HEK293T (cell line): ENCODE results near the gene OR1K1.

Experiments
- CTCF ChIA-PET: fragments of 350-600 bp; formaldehyde crosslinking; extraction: SDS; loops from one replicate; lab custom pipeline; 2021; ENCODE audit warnings: antibody characterized with exemption, inconsistent platforms; lab: Yijun Ruan, JAX
- POLR2A ChIA-PET: fragments of 350-600 bp; formaldehyde crosslinking; extraction: SDS; loops from one replicate; lab custom pipeline; 2020; ENCODE audit warnings: antibody characterized with exemption, inconsistent platforms; lab: Yijun Ruan, JAX
- DNase-seq: peaks from one replicate; pipeline ENCODE4 v3.0.0; 2012; ENCODE audit warnings: mixed read lengths; ENCODE audit errors: extremely low spot score
- ARNT ChIP-seq: fragments of 450-650 bp; IDR thresholded peaks from 2 replicates; pipeline ENCODE4 v1.6.1; 2017; ENCODE audit warnings: mild to moderate bottlenecking
- BHLHE40 ChIP-seq: fragments of 450-650 bp; IDR thresholded peaks from 2 replicates; pipeline ENCODE4 v1.6.1; 2016; ENCODE audit warnings: mild to moderate bottlenecking, moderate library complexity, borderline replicate concordance
- CTBP1 ChIP-seq: fragments of 450-650 bp; IDR thresholded peaks from 2 replicates; pipeline ENCODE4 v1.6.1; 2016; ENCODE audit warnings: borderline replicate concordance
- ELF4 ChIP-seq: fragments of 450-650 bp; IDR thresholded peaks from 2 replicates; pipeline ENCODE4 v1.6.1; 2017; ENCODE audit warnings: antibody characterized with exemption
- FOXA1 ChIP-seq: fragments of 450-650 bp; IDR thresholded peaks from 2 replicates; pipeline ENCODE4 v1.6.1; 2016; ENCODE audit warnings: mild to moderate bottlenecking
- FOXK2 ChIP-seq: fragments of 450-650 bp; IDR thresholded peaks from 2 replicates; pipeline ENCODE4 v1.6.1; 2016; ENCODE audit warnings: mild to moderate bottlenecking
- FOXM1 ChIP-seq: fragments of 450-650 bp; IDR thresholded peaks from 2 replicates; pipeline ENCODE4 v1.6.1; 2017; ENCODE audit warnings: mild to moderate bottlenecking, borderline replicate concordance
- HDGF ChIP-seq: fragments of 450-650 bp; IDR thresholded peaks from 2 replicates; pipeline ENCODE4 v1.6.1; 2017; ENCODE audit warnings: antibody characterized with exemption, borderline replicate concordance
- L3MBTL2 ChIP-seq: fragments of 450-650 bp; conservative IDR thresholded peaks from 2 replicates; pipeline ENCODE4 v1.6.1; 2016; ENCODE audit warnings: mild to moderate bottlenecking
- LEF1 ChIP-seq: fragments of 450-650 bp; IDR thresholded peaks from 2 replicates; pipeline ENCODE4 v1.6.1; 2017; ENCODE audit warnings: mild to moderate bottlenecking, borderline replicate concordance
- NFRKB ChIP-seq: fragments of 450-650 bp; IDR thresholded peaks from 2 replicates; pipeline ENCODE4 v1.6.1; 2016; ENCODE audit warnings: mild to moderate bottlenecking, moderate library complexity
- PKNOX1 ChIP-seq: fragments of 450-650 bp; IDR thresholded peaks from 2 replicates; pipeline ENCODE4 v1.6.1; 2016
- SP1 ChIP-seq: fragments of 450-650 bp; IDR thresholded peaks from 2 replicates; pipeline ENCODE4 v1.6.1; 2017
- SUZ12 ChIP-seq: fragments of 450-650 bp; IDR thresholded peaks from 2 replicates; pipeline ENCODE4 v1.6.1; 2016; ENCODE audit warnings: mild to moderate bottlenecking
- TARDBP ChIP-seq: fragments of 450-650 bp; IDR thresholded peaks from 2 replicates; pipeline ENCODE4 v1.6.1; 2016
- ZNF384 ChIP-seq: fragments of 450-650 bp; IDR thresholded peaks from 2 replicates; pipeline ENCODE4 v1.6.1; 2016

Gene OR1K1

GRCh38 chr9:122800066-122801060, at the start of gene OR1K1:
Gene OR1K1 (plus strand): TSS chr9:122800123. CDS start chr9:122800123, 0 bp downstream.
- ChIA-PET POLR2A (no interaction called here), CTCF (no interaction called here)
- DNase-seq, result no peak
- no peak for TF ChIP-seq SUZ12

GRCh38 chr9:122754825-122755224, 45.1 kb upstream of the OR1K1 start:
- POLR2A ChIA-PET, result no interaction called here

GRCh38 chr9:122767817-122768216, 32.1 kb upstream of the OR1K1 start:
- no peak for DNase-seq
- ChIA-PET POLR2A (no interaction called here), CTCF (no interaction called here)
- TF ChIP-seq HDGF, result no peak
- no peak for TF ChIP-seq L3MBTL2
- no peak for TF ChIP-seq ZNF384
- TF ChIP-seq FOXA1, result no peak
- no peak for TF ChIP-seq NFRKB
- no peak for TF ChIP-seq PKNOX1
- TF ChIP-seq SP1, result no peak

More at GRCh38 chr9:122754825-122755224, 45.1 kb upstream of the OR1K1 start:
- no peak for TF ChIP-seq ARNT
- no peak for TF ChIP-seq LEF1
- TF ChIP-seq ZNF384, result no peak
- CTCF ChIA-PET, result no interaction called here
- no peak for DNase-seq

- CTCF ChIA-PET, result interaction anchor here (0.6 kb wide), 1 partner anchor 387 kb away, joined by 3 read pairs; no protein-coding TSS in a partner anchor
- no peak for DNase-seq
- TF ChIP-seq L3MBTL2 (no peak), BHLHE40 (no peak)
- POLR2A ChIA-PET, result no interaction called here
Observed at GRCh38 chr9:122777052-122777451, 22.9 kb upstream of the OR1K1 start.

- CTCF ChIA-PET, result no interaction called here
- no peak for DNase-seq
- POLR2A ChIA-PET, result no interaction called here
- TF ChIP-seq SP1 (no peak), HDGF (no peak), TARDBP (no peak), FOXK2 (no peak), CTBP1 (no peak), ARNT (no peak), SUZ12 (no peak), FOXA1 (no peak), PKNOX1 (no peak), LEF1 (no peak)
Observed at GRCh38 chr9:122777935-122778627, 21.8 kb upstream of the OR1K1 start.

- CTCF ChIA-PET, result no interaction called here
Observed at GRCh38 chr9:122779181-122779580, 20.7 kb upstream of the OR1K1 start.

More at GRCh38 chr9:122779181-122779580, 20.7 kb upstream of the OR1K1 start:
- POLR2A ChIA-PET, result no interaction called here
- DNase-seq, result no peak
- TF ChIP-seq FOXM1 (no peak), ELF4 (no peak), PKNOX1 (no peak), BHLHE40 (no peak), HDGF (no peak), NFRKB (no peak), TARDBP (no peak), LEF1 (no peak), FOXA1 (no peak)
